PFSK-1 (cell line): ENCODE data around the gene S100A16.

ENCODE experiments used
- FOXP2 ChIP-seq: optimal IDR thresholded peaks from 2 replicates; pipeline ENCODE3; 2011; ENCODE audit warnings: borderline replicate concordance, control low read depth, inconsistent platforms; ENCODE audit not compliant: insufficient read depth; ENCODE audit errors: extremely low read length, extremely low read depth
- POLR2AphosphoS5 ChIP-seq: IDR thresholded peaks from 2 replicates; pipeline ENCODE4 v1.6.1; 2012; ENCODE audit warnings: low read depth, mild to moderate bottlenecking, control low read depth, low read length, moderate library complexity
- SIN3A ChIP-seq: IDR thresholded peaks from 2 replicates; pipeline ENCODE4 v1.6.1; 2012; ENCODE audit warnings: mild to moderate bottlenecking, low read length, moderate library complexity, borderline replicate concordance; ENCODE audit not compliant: insufficient read depth
- TAF1 ChIP-seq: IDR thresholded peaks from 2 replicates; pipeline ENCODE4 v1.6.1; 2012; ENCODE audit warnings: low read length, control low read depth, borderline replicate concordance; ENCODE audit not compliant: insufficient read depth
- TF ChIP-seq, protein P1 (sequence below), 2 experiments: IDR thresholded peaks; 2 replicates each; pipeline versions ENCODE4 v1.6.1 to v1.8.0; 2011 to 2012; ENCODE audit warnings: low read depth in 2 of 2, low read length in 2 of 2, control low read depth in 1 of 2, inconsistent platforms in 1 of 2, mild to moderate bottlenecking in 1 of 2, moderate library complexity in 1 of 2; ENCODE audit not compliant: insufficient read depth in 1 of 2

Gene S100A16

DNA sequence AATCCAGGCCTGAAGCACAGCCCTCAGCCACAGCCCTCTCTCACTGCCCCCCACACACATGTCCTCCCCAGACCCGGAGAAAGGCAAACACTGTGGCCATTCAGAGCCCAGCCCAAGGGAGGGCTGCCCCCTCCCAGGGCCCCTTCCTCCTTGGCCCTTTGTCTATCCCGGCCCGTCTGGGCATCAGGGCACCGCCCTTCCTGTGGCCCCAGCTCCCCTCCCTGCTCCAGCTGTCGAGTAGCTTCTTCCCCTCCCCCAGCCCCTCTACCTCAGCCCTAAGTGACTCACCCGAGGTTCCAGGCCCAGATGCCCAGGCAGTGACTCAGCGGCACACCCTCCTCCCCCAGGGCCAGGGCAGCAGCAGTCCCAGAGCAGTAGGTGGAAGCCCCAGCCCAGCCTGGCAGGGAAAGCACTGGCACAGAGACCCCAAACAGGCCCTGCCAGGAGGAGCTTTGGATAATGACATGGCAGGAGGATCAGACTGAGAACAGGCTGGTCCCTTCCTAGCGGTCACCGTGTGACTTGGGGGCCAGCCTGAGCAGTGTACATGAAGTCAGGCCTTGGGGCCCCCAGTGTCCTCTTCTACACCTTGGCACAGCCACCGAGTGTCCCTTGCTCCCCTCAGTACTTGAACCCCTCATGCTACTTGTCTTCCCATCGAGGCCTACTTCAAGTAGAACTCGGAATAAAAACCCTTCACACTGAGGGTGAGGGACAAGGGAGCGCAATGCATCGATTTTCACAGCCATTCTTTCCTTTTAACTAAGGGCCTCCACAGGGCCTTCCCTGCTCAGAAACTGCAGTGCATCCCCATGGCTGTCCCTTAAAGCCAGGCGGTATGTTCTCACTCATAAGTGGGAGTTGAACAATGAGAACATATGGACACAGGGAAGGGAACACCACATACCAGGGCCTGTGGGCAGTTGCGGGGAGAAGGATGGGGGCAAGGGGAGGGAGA, 46.2 kb downstream of the S100A16 start:
- TF ChIP-seq SIN3A (peak; percentile 37; the same call in 1 of the 2 replicates), FOXP2 (no peak), POLR2AphosphoS5 (peak; percentile 38; the same call in 1 of the 2 replicates), TAF1 (0 out of 2 replicates have a peak, but pooled peaks have one; percentile 32)
- TF ChIP-seq, protein P1, sequence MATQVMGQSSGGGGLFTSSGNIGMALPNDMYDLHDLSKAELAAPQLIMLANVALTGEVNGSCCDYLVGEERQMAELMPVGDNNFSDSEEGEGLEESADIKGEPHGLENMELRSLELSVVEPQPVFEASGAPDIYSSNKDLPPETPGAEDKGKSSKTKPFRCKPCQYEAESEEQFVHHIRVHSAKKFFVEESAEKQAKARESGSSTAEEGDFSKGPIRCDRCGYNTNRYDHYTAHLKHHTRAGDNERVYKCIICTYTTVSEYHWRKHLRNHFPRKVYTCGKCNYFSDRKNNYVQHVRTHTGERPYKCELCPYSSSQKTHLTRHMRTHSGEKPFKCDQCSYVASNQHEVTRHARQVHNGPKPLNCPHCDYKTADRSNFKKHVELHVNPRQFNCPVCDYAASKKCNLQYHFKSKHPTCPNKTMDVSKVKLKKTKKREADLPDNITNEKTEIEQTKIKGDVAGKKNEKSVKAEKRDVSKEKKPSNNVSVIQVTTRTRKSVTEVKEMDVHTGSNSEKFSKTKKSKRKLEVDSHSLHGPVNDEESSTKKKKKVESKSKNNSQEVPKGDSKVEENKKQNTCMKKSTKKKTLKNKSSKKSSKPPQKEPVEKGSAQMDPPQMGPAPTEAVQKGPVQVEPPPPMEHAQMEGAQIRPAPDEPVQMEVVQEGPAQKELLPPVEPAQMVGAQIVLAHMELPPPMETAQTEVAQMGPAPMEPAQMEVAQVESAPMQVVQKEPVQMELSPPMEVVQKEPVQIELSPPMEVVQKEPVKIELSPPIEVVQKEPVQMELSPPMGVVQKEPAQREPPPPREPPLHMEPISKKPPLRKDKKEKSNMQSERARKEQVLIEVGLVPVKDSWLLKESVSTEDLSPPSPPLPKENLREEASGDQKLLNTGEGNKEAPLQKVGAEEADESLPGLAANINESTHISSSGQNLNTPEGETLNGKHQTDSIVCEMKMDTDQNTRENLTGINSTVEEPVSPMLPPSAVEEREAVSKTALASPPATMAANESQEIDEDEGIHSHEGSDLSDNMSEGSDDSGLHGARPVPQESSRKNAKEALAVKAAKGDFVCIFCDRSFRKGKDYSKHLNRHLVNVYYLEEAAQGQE (IDR thresholded peaks at IDR 0.05; ENCODE audit: insufficient read depth in 1 of 2, low read depth in 2 of 2, low read length in 2 of 2), result peak in 1 of 2 experiments; percentile 71; a peak in 1 of 4 replicates

DNA sequence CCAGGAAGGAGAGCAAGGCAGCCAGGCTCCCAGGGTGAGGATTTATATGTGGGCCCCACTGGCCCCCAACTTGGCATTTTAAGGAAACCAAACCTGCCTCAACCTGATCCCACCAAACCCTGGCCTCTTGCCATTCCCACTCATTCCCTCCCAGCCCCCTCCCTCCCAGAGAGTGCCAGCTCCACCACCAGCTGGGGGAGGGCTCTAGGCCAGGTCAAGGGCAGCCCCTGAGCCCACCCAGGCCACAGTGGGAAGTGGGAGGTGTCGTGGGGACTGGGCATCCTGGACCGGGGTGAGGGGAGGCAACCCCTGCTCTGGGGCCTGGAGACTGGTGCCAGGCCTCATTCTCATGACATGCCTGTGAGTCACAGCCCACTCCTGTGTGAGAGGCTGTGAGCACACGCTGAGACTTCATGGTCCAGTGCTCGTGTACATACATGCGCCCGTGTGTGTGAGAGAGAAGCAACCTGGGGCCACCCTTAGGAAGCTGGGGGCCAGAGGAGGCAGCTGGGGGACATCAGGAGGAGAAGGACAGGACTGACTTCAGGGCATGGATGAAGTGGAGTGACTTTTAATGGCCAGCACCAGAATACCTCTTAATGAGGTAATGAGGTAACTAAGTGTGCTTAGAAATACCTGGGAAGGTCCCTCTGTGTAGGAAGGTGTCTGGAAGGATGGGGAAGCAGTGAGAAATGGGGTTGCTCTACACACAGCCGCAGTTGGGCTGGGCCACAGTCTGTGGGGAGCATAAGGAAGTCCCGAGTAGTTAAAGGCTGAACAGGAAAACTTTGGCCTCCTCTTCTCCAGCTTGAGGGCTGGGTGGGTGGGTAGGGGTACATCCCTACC, 47.2 kb downstream of the S100A16 start, which contains the start of gene S100A2:
TSS of gene S100A2 (minus strand) at position 316 of the 846 bp plus-strand sequence. CDS start 1,967 bp downstream, outside the sequence.
- no peak for TF ChIP-seq POLR2AphosphoS5
- TF ChIP-seq, protein P1 (IDR thresholded peaks at IDR 0.05; ENCODE audit: insufficient read depth in 1 of 2, low read depth in 2 of 2, low read length in 2 of 2), result no peak
- no peak for TF ChIP-seq SIN3A
- no peak for TF ChIP-seq TAF1
- TF ChIP-seq FOXP2, result no peak

DNA sequence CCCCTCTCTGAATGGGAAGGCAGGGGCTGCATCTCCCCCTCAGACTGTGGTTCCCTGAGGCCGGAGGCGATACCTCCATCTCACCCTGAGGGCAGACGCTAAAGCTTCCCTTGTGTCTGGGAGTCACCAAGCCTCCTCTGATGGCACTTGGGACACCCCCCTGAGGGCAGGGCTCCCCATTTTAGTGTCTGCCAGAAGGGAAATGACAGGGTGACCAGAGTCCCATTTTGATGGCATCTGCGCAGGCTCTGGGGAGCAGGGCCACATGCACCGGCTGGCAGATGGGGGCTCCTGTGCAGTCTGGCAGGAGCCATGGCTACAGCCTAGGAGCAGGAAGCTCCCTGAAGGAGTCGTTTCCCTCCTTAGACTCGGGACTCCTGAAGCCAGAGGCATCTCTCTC, 48.9 kb downstream of the S100A16 start:
- TF ChIP-seq FOXP2 (no peak), TAF1 (no peak), SIN3A (no peak), POLR2AphosphoS5 (no peak)
- TF ChIP-seq, protein P1 (IDR thresholded peaks at IDR 0.05; ENCODE audit: insufficient read depth in 1 of 2, low read depth in 2 of 2, low read length in 2 of 2), result no peak

DNA sequence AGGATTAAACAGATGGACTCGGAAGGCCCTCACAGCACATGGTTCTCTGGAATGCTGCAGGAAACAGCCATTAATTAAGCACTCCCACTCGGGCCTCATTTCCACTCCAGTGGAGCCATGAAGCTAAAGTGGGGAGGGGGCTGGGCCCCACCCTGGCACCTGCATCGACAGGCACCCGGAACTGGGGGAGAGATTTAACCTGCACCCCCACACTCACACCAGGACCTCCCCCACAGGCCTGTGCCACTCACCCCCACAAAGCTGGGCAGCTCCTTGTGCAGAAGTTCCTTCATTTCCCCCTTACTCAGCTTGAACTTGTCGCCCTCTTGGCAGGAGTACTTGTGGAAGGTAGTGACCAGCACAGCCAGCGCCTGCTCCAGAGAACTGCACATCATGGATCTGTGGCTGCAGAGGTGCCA, 49.4 kb downstream of the S100A16 start:
- TF ChIP-seq TAF1 (no peak), SIN3A (no peak), FOXP2 (no peak), POLR2AphosphoS5 (no peak)
- TF ChIP-seq, protein P1 (IDR thresholded peaks at IDR 0.05; ENCODE audit: insufficient read depth in 1 of 2, low read depth in 2 of 2, low read length in 2 of 2), result no peak
